ENCODE measurements around the gene KRIT1. TPM values are rescaled to one million over a fixed set of nuclear protein-coding genes. Genes with fewer than 3 reads are reported as not detected.

The KRIT1 gene
- total and polyA plus RNA-seq, 2 donors (not counting 3 experiments of a cell fraction or from before 2014, with no cell fraction given), result 22.8 to 43.7 TPM

DNA sequence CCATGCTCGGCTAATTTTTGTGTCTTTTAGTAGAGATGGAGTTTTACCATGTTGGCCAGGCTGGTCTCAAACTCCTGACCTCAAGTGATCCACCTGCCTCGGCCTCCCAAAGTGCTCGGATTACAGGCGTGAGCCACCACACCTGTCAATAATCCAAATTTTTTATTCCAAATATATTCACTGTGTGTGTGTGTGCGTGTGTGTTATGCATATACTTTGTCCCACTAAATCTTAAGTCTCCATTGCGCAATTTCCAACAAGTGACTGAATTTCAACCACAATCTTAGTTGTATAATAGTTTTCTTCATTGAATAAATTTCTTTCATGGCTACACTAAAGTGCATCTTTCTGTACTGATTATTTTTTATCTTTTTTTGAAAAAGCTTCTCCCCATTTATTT is 2.7 kb downstream of the KRIT1 start:
- intact Hi-C loops (cut with micrococcal nuclease), result loop anchor here (10.0 kb wide), 1 partner anchor 108 kb away; the partner anchor contains the start of gene CYP51A1
- Histone ChIP-seq H3K4me3 (replicated peaks in 1 of 3; ENCODE audit: insufficient read depth in 1 of 3, low read depth in 1 of 3, low read length in 3 of 3) (no peak overlapping the region), H3K27ac (ENCODE audit: insufficient read depth, low read depth, low read length) (no peak overlapping the region), H4K20me1 (replicated peaks; ENCODE audit: control insufficient read depth, extremely low read depth, insufficient read depth, low read length) (peaks cover 3% of the 10 kb centered on the region), H3K9me1 (replicated peaks; ENCODE audit: control insufficient read depth, extremely low read depth, insufficient read depth, low read length) (no peaks in the 10 kb centered on the region), H3K9me3 (replicated peaks; ENCODE audit: control insufficient read depth, insufficient read depth, low read length) (no peaks in the 10 kb centered on the region), H3K79me2 (ENCODE audit: control insufficient read depth, insufficient read depth, low read length) (peaks cover 41% of the 10 kb centered on the region), H3K9ac (replicated peaks; ENCODE audit: extremely low read depth, insufficient read depth, low read length) (no peak overlapping the region), H3K4me2 (ENCODE audit: insufficient read depth, low read length) (no peak overlapping the region), H3K27me3 (ENCODE audit: control insufficient read depth in 2 of 2, insufficient read depth in 2 of 2, low read length in 2 of 2) (no peaks in the 10 kb centered on the region), H2AFZ (ENCODE audit: low read depth, low read length) (no peak overlapping the region), H3K4me1 (ENCODE audit: control insufficient read depth, extremely low read depth, insufficient read depth, low read length) (peaks cover 19% of the 10 kb centered on the region), H3K36me3 (ENCODE audit: control insufficient read depth in 2 of 2, extremely low read depth in 1 of 2, insufficient read depth in 2 of 2, low read length in 2 of 2) (peaks cover 2 to 18% of the 10 kb centered on the region in 2 experiments)
- TF ChIP-seq EZH2 (IDR thresholded peaks at IDR 0.05; ENCODE audit: borderline replicate concordance, low read depth, low read length, severe bottlenecking), result no peak
- BruUV-seq (replicated peaks), result no TSS peak
- DNase-seq (ENCODE audit: low read depth, low spot score), result no peak
- no peak for FAIRE-seq
- CTCF ChIA-PET, result no interaction called here
- dilution Hi-C loops (cut with MboI; ENCODE audit: extremely low pct_ligation_motif_present, low sequenced_read_pairs), result no loop called here
- POLR2A ChIA-PET, result no interaction called here

DNA sequence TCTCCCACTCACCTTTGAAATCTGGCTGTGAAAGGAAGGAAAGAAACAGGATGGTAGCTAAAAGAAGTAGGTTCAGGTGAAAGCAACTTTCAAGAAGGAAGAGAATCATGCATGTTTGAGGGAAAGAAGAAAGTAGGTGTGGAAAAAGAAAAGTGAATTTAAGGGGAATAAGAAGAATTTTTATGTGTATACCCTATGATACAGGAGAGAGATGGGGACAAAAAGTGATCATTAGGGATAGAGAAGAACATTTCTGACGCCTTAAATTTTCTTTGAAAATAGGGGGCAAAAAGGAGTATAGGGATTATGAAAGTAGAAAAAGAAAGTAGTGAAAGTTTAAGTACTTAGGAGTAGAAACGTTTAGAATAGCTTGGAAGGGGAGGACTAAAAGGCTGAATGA is 15.2 kb downstream of the KRIT1 start:
- POLR2A ChIA-PET, result no interaction called here
- intact Hi-C loops (cut with micrococcal nuclease), result no loop called here
- Histone ChIP-seq H2AFZ (ENCODE audit: low read depth, low read length) (no peak overlapping the region), H3K27me3 (ENCODE audit: control insufficient read depth in 2 of 2, insufficient read depth in 2 of 2, low read length in 2 of 2) (no peaks in the 10 kb centered on the region), H3K4me3 (replicated peaks in 1 of 3; ENCODE audit: insufficient read depth in 1 of 3, low read depth in 1 of 3, low read length in 3 of 3) (no peak overlapping the region), H3K9me3 (replicated peaks; ENCODE audit: control insufficient read depth, insufficient read depth, low read length) (no peaks in the 10 kb centered on the region), H3K4me2 (ENCODE audit: insufficient read depth, low read length) (no peak overlapping the region), H4K20me1 (replicated peaks; ENCODE audit: control insufficient read depth, extremely low read depth, insufficient read depth, low read length) (no peaks in the 10 kb centered on the region), H3K79me2 (ENCODE audit: control insufficient read depth, insufficient read depth, low read length) (no peaks in the 10 kb centered on the region), H3K27ac (ENCODE audit: insufficient read depth, low read depth, low read length) (no peak overlapping the region), H3K4me1 (ENCODE audit: control insufficient read depth, extremely low read depth, insufficient read depth, low read length) (no peaks in the 10 kb centered on the region), H3K9me1 (replicated peaks; ENCODE audit: control insufficient read depth, extremely low read depth, insufficient read depth, low read length) (no peaks in the 10 kb centered on the region), H3K9ac (replicated peaks; ENCODE audit: extremely low read depth, insufficient read depth, low read length) (no peak overlapping the region), H3K36me3 (ENCODE audit: control insufficient read depth in 2 of 2, extremely low read depth in 1 of 2, insufficient read depth in 2 of 2, low read length in 2 of 2) (peaks cover 2 to 4% of the 10 kb centered on the region in 2 experiments)
- FAIRE-seq (no peak), DNase-seq (ENCODE audit: low read depth, low spot score) (no peak)
- CTCF ChIA-PET, result interaction anchor here (0.5 to 1.0 kb wide), 4 partner anchors 23 to 217 kb away, joined by 3 read pairs; partner anchors contain the start of genes GATAD1 and LRRD1
- no TSS peak for BruUV-seq (replicated peaks)
- dilution Hi-C loops (cut with MboI; ENCODE audit: extremely low pct_ligation_motif_present, low sequenced_read_pairs), result no loop called here
- TF ChIP-seq GATA2 (IDR thresholded peaks at IDR 0.05; ENCODE audit: insufficient read depth, insufficient read length, low read depth, low read length) (no peak), POLR2AphosphoS5 (IDR thresholded peaks at IDR 0.05; ENCODE audit: insufficient read depth, low read depth, low read length) (no peak), MYC (IDR thresholded peaks at IDR 0.05; ENCODE audit: low read depth, low read length) (no peak), EZH2 (IDR thresholded peaks at IDR 0.05; ENCODE audit: borderline replicate concordance, low read depth, low read length, severe bottlenecking) (no peak), CTCF (IDR thresholded peaks at IDR 0.05; ENCODE audit: extremely low read depth in 1 of 2, insufficient read depth in 1 of 2, low read depth in 1 of 2, low read length in 2 of 2) (no peak), JUN (IDR thresholded peaks at IDR 0.05; ENCODE audit: borderline replicate concordance, insufficient read depth, insufficient read length, low read depth) (no peak), POLR2A (IDR thresholded peaks at IDR 0.05; ENCODE audit: low read depth, low read length) (no peak), FOS (IDR thresholded peaks at IDR 0.05; ENCODE audit: borderline replicate concordance, insufficient read depth, low read length) (no peak)
- TF ChIP-seq, protein P1, sequence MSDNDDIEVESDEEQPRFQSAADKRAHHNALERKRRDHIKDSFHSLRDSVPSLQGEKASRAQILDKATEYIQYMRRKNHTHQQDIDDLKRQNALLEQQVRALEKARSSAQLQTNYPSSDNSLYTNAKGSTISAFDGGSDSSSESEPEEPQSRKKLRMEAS (IDR thresholded peaks at IDR 0.05; ENCODE audit: insufficient read depth, insufficient read length), result no peak
